Measurements from ENCODE around the gene CBR1. TPM values are rescaled to one million over a fixed set of nuclear protein-coding genes. Genes with fewer than 3 reads are reported as not detected.

CBR1 gene
- total RNA-seq, 2 experiments from 2014 or later: 45.6 to 47.2 TPM

DNA sequence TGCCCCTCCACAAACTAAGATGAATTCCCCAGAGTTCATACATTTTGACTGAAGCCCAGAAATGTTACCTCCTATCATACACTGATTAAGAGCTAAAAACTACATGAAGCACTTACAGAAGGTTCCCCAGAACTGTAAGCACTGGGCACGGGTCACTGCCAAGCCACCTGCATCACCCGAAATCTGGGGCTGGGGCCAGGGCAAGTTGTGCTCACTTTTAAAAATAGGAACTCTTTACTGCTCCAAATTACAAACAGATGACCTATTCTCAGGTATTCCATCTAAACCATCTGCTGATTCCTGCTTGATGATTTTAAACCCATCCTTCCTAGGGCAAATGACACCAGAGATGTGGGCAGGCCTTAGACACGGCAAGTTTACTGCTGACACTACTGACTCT is 14.3 kb upstream of the CBR1 start:
- H3K9me3 Mint-ChIP-seq: no peaks in the 10 kb centered on the region
- POLR2A ChIA-PET: no interaction called here
- peaks cover 54% of the 10 kb centered on the region for H3K36me3 Mint-ChIP-seq
- H3K27me3 Mint-ChIP-seq: no peaks in the 10 kb centered on the region
- DNase-seq: no peak
- intact Hi-C loops (cut with micrococcal nuclease): no loop called here
- no peak overlapping the region for H3K27ac Mint-ChIP-seq
- CTCF ChIA-PET: no interaction called here
- H3K4me3 Mint-ChIP-seq: no peak overlapping the region
- peaks cover 34% of the 10 kb centered on the region for H3K4me1 Mint-ChIP-seq (ENCODE audit: low read depth)

DNA sequence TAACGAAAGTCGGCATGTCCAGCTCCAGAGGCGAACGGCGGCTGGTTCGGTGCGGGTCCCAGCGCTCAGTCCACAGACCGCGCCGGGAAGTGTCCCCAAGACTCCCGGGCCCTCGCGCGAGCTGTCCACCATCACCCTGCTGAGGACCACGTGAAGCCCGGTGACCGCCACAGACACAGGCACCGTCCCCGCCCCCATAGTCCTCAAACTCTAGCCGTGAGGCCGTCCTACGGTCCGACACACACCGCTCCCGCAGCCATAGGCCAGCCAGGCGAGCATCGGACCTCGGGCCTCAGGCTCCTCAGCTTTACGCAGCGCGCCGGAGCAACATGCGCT is 10.0 kb upstream of the CBR1 start:
- H3K9me3 Mint-ChIP-seq: no peaks in the 10 kb centered on the region
- H3K27me3 Mint-ChIP-seq: no peaks in the 10 kb centered on the region
- H3K4me1 Mint-ChIP-seq (ENCODE audit: low read depth): peaks cover 20% of the 10 kb centered on the region
- no peak for DNase-seq
- ChIA-PET CTCF (interaction anchor here (0.6 to 2.5 kb wide), 6 partner anchors 14 to 1976 kb away, joined by 3 to 19 read pairs (median 5); no protein-coding TSS in a partner anchor), POLR2A (interaction anchor here (0.9 to 2.0 kb wide), 3 partner anchors 10 to 260 kb away, joined by 3 to 26 read pairs (median 3); partner anchors contain the start of genes CBR1 and MORC3)
- peak overlapping the region; percentile 90 for H3K27ac Mint-ChIP-seq
- peaks cover 33% of the 10 kb centered on the region for H3K36me3 Mint-ChIP-seq
- intact Hi-C loops (cut with micrococcal nuclease): loop anchor here (1.0 to 2.0 kb wide), 3 partner anchors 10 to 53 kb away; no protein-coding TSS in a partner anchor
- peak overlapping the region; percentile 82 for H3K4me3 Mint-ChIP-seq

DNA sequence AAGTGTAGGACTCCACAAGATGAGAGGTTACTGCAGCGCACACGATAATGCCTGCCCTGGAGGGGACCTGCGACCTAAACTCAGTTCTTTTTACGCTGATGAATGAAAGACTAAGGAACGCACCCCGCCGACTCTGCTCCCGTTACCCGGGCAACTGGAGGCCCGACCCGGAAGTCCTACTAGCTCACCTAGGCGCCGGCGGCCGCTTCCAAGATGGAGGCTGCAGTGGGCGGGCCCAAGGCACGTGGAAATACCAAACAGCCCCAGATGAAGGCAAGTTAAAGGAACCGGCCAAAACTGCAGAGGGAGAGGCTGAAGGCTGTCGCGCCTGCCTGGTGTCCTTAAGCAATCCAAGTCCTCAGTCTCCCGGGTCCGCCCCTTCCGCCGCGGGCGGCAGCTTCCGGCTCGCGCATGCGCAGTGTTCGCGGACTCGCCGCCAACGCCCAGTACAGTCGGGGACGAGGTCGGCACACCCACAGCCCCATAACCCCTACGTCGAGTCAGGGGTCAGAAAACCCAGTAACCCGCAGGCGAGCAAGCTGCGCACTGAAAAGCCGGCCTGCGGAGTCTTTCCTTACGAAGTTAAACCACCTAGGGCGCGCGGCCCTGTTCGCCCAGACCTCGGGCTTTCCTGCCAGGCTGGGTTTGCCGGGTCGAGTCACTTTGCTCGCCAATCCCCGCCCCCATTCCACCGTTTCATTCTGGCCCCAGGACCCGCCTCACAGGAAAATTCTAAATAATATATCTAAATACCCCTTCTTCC is 9.5 kb upstream of the CBR1 start, which contains the start of gene SETD4:
Gene SETD4, minus strand, starts transcription at position 368 of the 763 bp plus-strand sequence. CDS start 1,638 bp downstream, outside the sequence.
- H3K27ac Mint-ChIP-seq: peak within 1 kb of the TSS; percentile 90
- ChIA-PET POLR2A (interaction anchor here (0.9 to 2.0 kb wide), 3 partner anchors 10 to 260 kb away, joined by 3 to 26 read pairs (median 3); partner anchors contain the start of genes CBR1 and MORC3), CTCF (interaction anchor here (0.6 to 2.5 kb wide), 7 partner anchors 13 to 1977 kb away, joined by 3 to 19 read pairs (median 4); no protein-coding TSS in a partner anchor)
- DNase-seq: peak; percentile 94
- peaks cover 21% of the 10 kb centered on the region for H3K4me1 Mint-ChIP-seq (ENCODE audit: low read depth)
- H3K36me3 Mint-ChIP-seq: peaks cover 28% of the 10 kb centered on the region
- peak within 1 kb of the TSS; percentile 82 for H3K4me3 Mint-ChIP-seq
- intact Hi-C loops (cut with micrococcal nuclease): loop anchor here (1.0 to 2.0 kb wide), 3 partner anchors 9 to 52 kb away; no protein-coding TSS in a partner anchor
- H3K9me3 Mint-ChIP-seq: no peaks in the 10 kb centered on the region
- H3K27me3 Mint-ChIP-seq: no peaks in the 10 kb centered on the region

DNA sequence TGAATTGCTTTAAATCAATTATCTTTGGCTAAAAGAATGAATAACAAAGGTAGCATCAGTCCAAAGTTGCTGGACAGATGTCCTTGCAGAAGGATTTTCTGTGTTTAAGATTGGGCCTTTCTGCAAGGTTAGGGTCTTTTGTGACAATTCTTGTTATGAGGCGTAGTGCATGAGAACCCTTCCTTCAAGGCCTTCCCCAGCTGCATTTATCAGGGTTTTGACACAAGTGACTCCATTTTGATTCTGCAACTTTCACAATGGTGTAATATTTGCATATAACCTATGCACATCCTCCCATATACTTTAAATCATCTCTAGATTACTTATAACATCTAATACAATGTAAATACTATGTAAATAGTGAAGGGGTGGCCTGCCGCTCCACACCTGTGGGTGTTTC is 8.4 kb upstream of the CBR1 start:
- no peak for DNase-seq
- Mint-ChIP-seq H3K36me3 (peaks cover 18% of the 10 kb centered on the region), H3K4me1 (ENCODE audit: low read depth) (peaks cover 30% of the 10 kb centered on the region), H3K4me3 (peak overlapping the region; percentile 82), H3K27me3 (no peaks in the 10 kb centered on the region), H3K9me3 (no peaks in the 10 kb centered on the region), H3K27ac (no peak overlapping the region)
- ChIA-PET CTCF (no interaction called here), POLR2A (no interaction called here)
- intact Hi-C loops (cut with micrococcal nuclease): loop anchor here (2.0 kb wide), 1 partner anchor 51 kb away; no protein-coding TSS in a partner anchor

DNA sequence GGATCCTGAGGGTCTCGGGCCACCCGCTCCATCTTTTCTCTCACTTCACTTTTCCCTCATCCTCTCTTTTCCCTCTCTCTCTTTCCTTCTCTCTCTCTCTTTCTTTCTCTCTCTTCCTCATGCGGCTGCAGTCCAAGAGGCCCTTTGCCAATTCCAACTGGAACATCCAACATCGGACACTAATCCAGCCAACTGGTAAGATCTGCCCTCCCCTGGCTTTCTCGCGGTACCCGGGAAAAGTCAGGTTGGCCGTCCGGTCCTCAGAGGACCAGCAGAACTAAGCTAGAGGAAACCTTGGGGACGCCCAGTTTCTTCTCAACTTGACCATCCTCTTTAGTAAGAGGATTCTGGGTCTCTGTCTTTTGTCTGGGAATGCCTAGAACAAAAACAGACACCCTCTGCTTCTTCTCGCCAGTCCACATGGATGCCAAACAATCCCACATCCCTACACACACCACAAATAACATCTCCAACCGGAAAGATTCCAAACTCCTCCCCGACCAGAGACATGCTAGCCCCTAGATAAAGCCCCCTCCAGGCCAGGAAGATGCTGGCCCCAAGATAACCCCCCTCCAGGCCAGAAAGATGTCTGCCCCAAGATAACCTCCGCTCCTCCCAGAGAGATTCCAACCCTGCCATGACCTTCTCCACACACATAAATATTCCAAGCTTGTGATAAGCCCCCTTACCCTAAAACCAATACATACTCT is 6.3 kb upstream of the CBR1 start:
- H3K36me3 Mint-ChIP-seq: peaks cover 3% of the 10 kb centered on the region
- intact Hi-C loops (cut with micrococcal nuclease): no loop called here
- POLR2A ChIA-PET: no interaction called here
- no peak for DNase-seq
- H3K27ac Mint-ChIP-seq: no peak overlapping the region
- no peaks in the 10 kb centered on the region for H3K27me3 Mint-ChIP-seq
- CTCF ChIA-PET: no interaction called here
- H3K4me3 Mint-ChIP-seq: no peak overlapping the region
- H3K9me3 Mint-ChIP-seq: no peaks in the 10 kb centered on the region
- H3K4me1 Mint-ChIP-seq (ENCODE audit: low read depth): peaks cover 19% of the 10 kb centered on the region

DNA sequence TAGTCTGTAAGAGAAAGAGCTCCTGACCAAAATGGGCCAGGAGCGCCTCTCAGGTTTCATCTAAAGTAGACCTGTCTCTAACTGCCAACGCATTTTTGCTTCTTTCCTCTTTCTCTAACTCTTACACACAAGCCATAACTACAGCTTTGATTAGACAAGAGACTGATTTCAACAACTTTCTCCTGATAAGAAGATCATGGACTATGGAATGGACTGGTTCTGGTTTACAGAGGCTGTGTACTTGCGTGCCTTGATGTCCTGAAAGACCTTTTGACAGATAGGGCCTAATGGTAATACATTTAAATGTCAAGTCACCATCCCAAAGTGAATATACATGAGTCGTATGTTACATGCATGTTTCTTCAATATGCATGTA is 5.8 kb upstream of the CBR1 start:
- Mint-ChIP-seq H3K4me1 (ENCODE audit: low read depth) (peaks cover 15% of the 10 kb centered on the region), H3K4me3 (no peak overlapping the region), H3K27me3 (no peaks in the 10 kb centered on the region), H3K36me3 (peaks cover 6% of the 10 kb centered on the region), H3K27ac (no peak overlapping the region), H3K9me3 (peaks cover 5% of the 10 kb centered on the region)
- ChIA-PET POLR2A (no interaction called here), CTCF (no interaction called here)
- intact Hi-C loops (cut with micrococcal nuclease): no loop called here
- DNase-seq: no peak

DNA sequence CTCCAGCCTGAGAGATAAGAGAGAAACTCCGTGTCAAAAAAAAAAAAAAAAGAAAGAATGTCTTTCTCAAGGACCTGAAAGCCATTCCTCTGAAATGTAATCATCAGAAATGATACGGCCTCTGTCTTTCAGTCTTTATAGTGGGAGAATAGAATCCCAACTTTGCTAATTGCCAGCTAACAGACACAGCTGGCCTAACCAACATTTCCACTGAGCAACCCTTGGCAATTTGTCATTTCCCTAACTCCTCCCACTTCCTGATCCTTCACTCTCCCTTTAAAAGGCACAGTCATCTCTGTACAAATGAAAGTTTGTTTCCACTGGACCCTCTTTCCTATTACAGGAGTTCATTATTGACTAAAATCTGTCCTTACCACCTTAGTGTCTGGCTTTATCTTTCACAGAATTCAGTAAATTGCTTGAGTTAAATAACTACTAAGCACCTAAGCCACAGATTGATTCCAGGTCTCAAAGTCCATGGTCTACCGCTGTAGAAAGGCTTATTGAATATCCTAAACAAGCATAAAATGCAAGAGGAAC is 4.3 kb upstream of the CBR1 start:
- Mint-ChIP-seq H3K9me3 (peaks cover 10% of the 10 kb centered on the region), H3K27ac (no peak overlapping the region), H3K36me3 (peaks cover 8% of the 10 kb centered on the region), H3K4me1 (ENCODE audit: low read depth) (peaks cover 24% of the 10 kb centered on the region), H3K4me3 (peak overlapping the region; percentile 10), H3K27me3 (no peaks in the 10 kb centered on the region)
- intact Hi-C loops (cut with micrococcal nuclease): no loop called here
- POLR2A ChIA-PET: interaction anchor here (0.6 kb wide), 1 partner anchor 90 kb away, joined by 3 read pairs; no protein-coding TSS in a partner anchor
- peak; percentile 41 for DNase-seq
- CTCF ChIA-PET: interaction anchor here (0.6 to 1.2 kb wide), 4 partner anchors 16 to 255 kb away, joined by 3 to 4 read pairs (median 4); no protein-coding TSS in a partner anchor

DNA sequence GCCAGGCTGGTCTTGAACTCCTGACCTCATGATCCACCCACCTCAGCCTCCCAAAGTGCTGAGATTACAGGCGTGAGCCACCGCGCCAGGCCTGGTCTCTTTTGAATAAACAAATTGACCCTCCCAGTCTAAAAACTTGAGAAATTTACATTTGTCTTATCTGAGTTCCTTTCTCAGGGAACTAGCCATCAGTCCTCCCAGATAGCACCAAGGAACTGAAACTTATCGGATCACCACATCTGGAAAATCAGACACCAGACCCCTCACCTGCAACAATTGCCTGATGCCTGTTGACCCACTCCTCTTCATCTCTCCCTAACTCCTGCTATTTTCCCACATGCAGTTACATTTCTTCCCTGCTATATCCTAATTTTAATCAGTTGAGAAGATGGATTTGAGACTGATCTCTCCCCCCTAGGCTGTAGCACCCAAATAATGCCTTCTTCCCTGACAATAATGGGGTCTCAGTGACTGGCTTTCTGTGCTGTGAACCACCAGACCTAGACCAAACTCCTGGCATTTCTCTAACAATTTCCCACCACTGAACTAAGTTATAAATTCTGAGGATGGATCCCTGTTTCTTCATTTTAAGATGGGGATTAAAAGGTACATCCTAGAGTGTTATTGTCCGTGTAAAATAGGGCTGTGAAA is 951 bp upstream of the CBR1 start:
- H3K27me3 Mint-ChIP-seq: no peaks in the 10 kb centered on the region
- peaks cover 26% of the 10 kb centered on the region for H3K36me3 Mint-ChIP-seq
- intact Hi-C loops (cut with micrococcal nuclease): loop anchor here (1.0 kb wide), 1 partner anchor 9 kb away; the partner anchor contains the start of gene SETD4
- H3K27ac Mint-ChIP-seq: no peak overlapping the region
- ChIA-PET POLR2A (interaction anchor here (0.7 to 1.8 kb wide), 2 partner anchors 9 to 274 kb away, joined by 3 to 26 read pairs; partner anchors contain the start of gene SETD4), CTCF (interaction anchor here (0.6 to 0.9 kb wide), 5 partner anchors 46 to 1419 kb away, joined by 3 to 5 read pairs (median 4); no protein-coding TSS in a partner anchor)
- no peak for DNase-seq
- peak overlapping the region; percentile 10 for H3K4me3 Mint-ChIP-seq
- H3K9me3 Mint-ChIP-seq: peaks cover 10% of the 10 kb centered on the region
- H3K4me1 Mint-ChIP-seq (ENCODE audit: low read depth): peaks cover 44% of the 10 kb centered on the region

DNA sequence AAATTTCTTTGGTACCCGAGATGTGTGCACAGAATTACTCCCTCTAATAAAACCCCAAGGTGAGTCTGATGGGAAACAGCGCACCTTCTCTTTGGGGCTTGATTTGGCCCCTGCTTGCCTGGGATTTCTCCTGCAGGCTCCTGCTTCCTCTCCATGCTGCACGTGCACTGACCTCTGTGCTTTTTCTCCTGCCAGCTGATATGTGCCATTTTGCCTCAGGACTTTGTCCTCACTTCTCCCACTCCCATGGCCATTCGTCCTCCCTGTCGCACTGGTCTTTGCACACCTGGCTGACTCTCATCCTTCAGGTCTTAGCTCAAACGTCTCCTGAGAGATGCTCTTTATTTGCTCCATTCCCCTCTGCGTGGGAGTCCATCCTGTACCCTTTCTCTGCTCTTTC is 1.2 kb downstream of the CBR1 start:
- peaks cover 26% of the 10 kb centered on the region for H3K36me3 Mint-ChIP-seq

DNA sequence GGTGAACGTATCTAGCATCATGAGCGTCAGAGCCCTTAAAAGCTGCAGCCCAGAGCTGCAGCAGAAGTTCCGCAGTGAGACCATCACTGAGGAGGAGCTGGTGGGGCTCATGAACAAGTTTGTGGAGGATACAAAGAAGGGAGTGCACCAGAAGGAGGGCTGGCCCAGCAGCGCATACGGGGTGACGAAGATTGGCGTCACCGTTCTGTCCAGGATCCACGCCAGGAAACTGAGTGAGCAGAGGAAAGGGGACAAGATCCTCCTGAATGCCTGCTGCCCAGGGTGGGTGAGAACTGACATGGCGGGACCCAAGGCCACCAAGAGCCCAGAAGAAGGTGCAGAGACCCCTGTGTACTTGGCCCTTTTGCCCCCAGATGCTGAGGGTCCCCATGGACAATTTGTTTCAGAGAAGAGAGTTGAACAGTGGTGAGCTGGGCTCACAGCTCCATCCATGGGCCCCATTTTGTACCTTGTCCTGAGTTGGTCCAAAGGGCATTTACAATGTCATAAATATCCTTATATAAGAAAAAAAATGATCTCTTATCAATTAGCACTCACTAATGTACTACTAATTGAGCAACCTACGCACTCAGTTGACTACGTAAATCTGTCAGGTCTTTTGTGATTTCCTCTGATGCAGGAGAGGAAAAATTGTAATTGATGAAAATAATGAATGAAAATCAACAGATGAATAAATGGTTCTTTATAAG is 2.8 kb downstream of the CBR1 start:
- no peaks in the 10 kb centered on the region for H3K27me3 Mint-ChIP-seq
- no peak overlapping the region for H3K27ac Mint-ChIP-seq
- CTCF ChIA-PET: no interaction called here
- peaks cover 49% of the 10 kb centered on the region for H3K4me1 Mint-ChIP-seq (ENCODE audit: low read depth)
- peaks cover 26% of the 10 kb centered on the region for H3K36me3 Mint-ChIP-seq
- DNase-seq: no peak
- intact Hi-C loops (cut with micrococcal nuclease): no loop called here
- POLR2A ChIA-PET: no interaction called here
- no peak overlapping the region for H3K4me3 Mint-ChIP-seq
- peaks cover 10% of the 10 kb centered on the region for H3K9me3 Mint-ChIP-seq

More for the DNA sequence above, 1.2 kb downstream of the CBR1 start:
- POLR2A ChIA-PET: interaction anchor here (1.8 kb wide), 1 partner anchor 11 kb away, joined by 26 read pairs; the partner anchor contains the start of gene SETD4
- no peak for DNase-seq
- peaks cover 46% of the 10 kb centered on the region for H3K4me1 Mint-ChIP-seq (ENCODE audit: low read depth)
- H3K9me3 Mint-ChIP-seq: peaks cover 10% of the 10 kb centered on the region
- intact Hi-C loops (cut with micrococcal nuclease): no loop called here
- H3K27ac Mint-ChIP-seq: no peak overlapping the region
- CTCF ChIA-PET: interaction anchor here (0.8 kb wide), 1 partner anchor 42 kb away, joined by 4 read pairs; no protein-coding TSS in a partner anchor
- no peaks in the 10 kb centered on the region for H3K27me3 Mint-ChIP-seq
- peak overlapping the region; percentile 88 for H3K4me3 Mint-ChIP-seq

DNA sequence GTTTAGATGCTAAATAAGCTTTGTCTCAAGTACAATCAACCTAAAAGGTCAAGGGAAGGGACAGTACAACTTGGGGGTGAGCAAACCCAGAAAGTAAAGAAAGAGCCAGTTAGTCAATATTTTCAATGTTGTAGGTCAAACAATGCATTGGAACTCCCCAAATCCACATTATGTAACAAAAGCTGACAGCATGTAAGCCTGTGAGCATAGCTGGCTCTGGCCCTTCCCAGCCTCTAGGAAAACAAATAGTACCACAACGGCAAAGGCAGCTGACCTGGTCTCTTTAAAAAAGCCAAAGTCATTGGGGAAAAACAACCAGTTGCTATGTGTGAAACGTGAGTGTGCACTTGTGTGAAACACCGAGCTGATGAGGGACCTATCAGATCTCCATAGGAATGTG is 3.4 kb downstream of the CBR1 start:
- Mint-ChIP-seq H3K27ac (no peak overlapping the region), H3K4me1 (ENCODE audit: low read depth) (peaks cover 49% of the 10 kb centered on the region), H3K9me3 (peaks cover 10% of the 10 kb centered on the region), H3K27me3 (no peaks in the 10 kb centered on the region), H3K36me3 (peaks cover 26% of the 10 kb centered on the region), H3K4me3 (no peak overlapping the region)
- DNase-seq: no peak
- intact Hi-C loops (cut with micrococcal nuclease): no loop called here
- POLR2A ChIA-PET: no interaction called here
- CTCF ChIA-PET: interaction anchor here (0.6 to 1.1 kb wide), 2 partner anchors 13 to 78 kb away, joined by 3 to 6 read pairs; partner anchors contain the start of gene SETD4

All from activated CD4-positive, alpha-beta memory T cell treated with anti-CD3 and anti-CD28 coated beads for 36 hours (primary cell).